GM21619 (cell line): ENCODE measurements around the gene SNX10.
A peak's percentile ranks its signal among the peaks of the same experiment; 100 is the strongest.

ENCODE experiments used
- ATAC-seq: cut with Tn5 transposase; IDR thresholded peaks from one replicate; pipeline ENCODE4 v1.9.1; 2021; ENCODE audit not compliant: unreplicated experiment

SNX10 gene

GRCh38 chr7:26365901-26366275, 74.2 kb downstream of the SNX10 start:
- no peak for ATAC-seq

- no peak for ATAC-seq
These were observed 75.6 kb downstream of the SNX10 start for GRCh38 chr7:26367219-26367711.

DNA sequence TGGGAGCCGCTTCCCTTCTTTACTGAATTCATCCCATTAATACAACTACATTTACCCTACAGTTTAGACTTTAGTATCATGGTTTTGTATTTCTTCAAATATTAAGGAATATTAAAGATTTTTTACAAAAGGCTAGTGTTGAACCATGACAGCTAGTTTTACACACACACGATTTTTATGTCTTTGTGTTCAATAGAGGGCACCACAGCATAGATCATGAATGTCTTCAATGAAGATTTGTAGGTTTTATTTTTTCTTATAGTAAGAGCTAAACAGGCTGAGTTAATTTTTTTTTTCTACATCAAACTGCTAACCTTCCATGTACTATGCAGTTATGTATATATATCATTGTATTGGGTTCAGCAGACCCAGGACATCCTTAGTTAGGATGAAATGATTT, 76.9 kb downstream of the SNX10 start:
- no peak for ATAC-seq

- ATAC-seq = no peak
These were observed 77.9 kb downstream of the SNX10 start for GRCh38 chr7:26369593-26369992.

- no peak for ATAC-seq
These were observed 78.3 kb downstream of the SNX10 start for GRCh38 chr7:26370011-26370410.

DNA sequence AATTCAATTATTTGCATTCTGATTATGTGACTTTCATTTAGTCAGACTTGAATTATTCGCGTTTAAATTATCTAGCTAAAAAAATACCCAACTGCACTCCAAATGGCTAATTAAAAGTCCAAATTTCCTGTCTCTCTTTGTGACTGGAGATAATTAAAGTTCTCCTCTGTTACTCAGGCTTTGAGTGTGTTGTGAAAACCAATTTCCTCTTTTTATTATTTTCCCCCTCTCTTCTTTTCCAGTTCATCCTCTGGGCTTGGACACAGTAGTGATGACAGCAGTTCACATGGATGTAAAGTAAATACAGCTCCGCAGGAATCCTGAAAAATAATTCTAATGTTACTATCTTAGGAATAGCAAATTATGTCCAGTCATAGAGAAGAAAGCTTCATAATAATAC, 80.6 kb downstream of the SNX10 start:
- ATAC-seq = no peak

DNA sequence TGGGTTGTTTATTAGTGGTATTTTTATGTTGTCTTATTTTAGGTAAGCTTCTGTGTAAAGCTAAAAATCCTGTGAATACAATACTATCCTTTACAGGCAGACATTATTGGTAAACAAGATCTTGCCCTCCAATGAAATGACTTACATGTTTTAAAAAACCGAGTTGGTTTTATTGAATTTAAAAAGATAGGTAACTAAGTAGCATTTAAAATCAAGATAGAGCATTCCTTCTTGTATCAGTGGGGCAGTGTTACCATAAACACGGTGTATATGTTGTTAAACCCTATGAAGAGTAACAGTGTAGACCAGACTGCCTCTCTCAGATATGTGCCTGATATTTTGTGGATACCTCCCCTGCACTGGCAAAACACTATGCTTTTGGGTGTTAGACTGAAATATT, 81.0 kb downstream of the SNX10 start:
- ATAC-seq = no peak

- no peak for ATAC-seq
These were observed 83.1 kb downstream of the SNX10 start for GRCh38 chr7:26374647-26375373.

GRCh38 chr7:26375726-26376174, 84.1 kb downstream of the SNX10 start:
- peak; percentile 12 for ATAC-seq

- ATAC-seq = peak; percentile 32
These were observed 84.7 kb downstream of the SNX10 start for GRCh38 chr7:26376175-26376917.

GRCh38 chr7:26378016-26378415, 86.4 kb downstream of the SNX10 start:
- no peak for ATAC-seq

DNA sequence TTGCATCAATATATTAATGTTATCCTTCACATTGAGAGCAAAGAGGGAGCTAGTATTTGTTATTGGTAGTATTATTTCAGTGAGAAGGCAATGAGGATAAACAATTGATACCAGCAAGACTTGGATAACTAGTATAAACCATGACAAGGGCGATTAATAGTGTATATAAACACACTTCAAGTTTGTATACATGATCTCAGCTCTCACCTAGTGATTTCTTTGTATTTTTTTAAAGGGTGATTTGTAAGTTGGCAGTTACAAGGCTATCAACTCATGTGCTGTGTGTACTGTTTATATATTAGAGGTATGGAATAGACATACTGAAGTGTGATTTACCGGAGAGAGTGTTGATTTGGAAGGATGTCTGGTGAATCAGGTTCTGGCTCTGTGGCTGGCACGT, 88.0 kb downstream of the SNX10 start:
- no peak for ATAC-seq

DNA sequence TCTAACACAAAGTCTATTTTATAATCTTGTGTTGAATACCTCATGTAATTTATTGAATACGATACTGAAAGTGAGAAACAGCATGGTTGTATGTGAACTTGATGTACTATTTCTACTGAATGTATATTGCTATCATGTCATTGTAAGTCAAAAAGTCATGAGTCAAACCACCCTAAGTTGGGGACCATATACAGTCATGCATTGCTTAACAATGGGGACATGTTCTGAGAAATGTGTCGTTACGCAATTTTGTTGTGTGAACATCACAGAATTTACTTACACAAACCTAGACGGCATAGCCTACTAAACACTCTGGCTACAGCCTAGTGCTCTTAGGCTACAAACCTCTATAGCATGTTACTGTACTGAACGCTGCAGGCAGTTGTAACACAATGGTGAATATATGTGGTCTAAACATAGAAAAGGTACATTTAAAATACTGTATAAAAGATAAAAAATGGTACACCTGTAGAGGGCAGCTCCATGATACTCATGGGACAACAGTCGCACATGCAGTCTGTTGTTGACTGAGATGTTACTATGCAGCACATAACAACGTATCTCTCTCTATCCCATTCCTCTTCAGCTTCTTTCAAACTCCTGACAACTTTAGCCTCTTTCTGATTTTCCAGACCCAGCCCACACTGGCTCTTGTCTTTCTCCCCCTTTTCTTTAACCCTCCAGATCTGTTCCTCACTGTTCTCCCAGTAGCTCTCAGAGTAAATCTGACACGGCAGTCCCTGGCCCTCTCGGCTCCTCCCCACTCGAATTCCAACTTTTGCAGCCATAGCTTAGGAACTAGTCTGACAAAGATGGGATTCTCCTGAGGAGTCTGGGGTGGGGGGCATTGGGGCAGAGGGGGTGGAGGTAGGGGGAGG, 90.1 kb downstream of the SNX10 start:
- ATAC-seq = no peak

GRCh38 chr7:26385240-26385639, 93.6 kb downstream of the SNX10 start:
- no peak for ATAC-seq

GRCh38 chr7:26387731-26388130, 96.1 kb downstream of the SNX10 start:
- ATAC-seq = no peak

GRCh38 chr7:26388256-26388655, 96.6 kb downstream of the SNX10 start:
- ATAC-seq = peak; percentile 73

DNA sequence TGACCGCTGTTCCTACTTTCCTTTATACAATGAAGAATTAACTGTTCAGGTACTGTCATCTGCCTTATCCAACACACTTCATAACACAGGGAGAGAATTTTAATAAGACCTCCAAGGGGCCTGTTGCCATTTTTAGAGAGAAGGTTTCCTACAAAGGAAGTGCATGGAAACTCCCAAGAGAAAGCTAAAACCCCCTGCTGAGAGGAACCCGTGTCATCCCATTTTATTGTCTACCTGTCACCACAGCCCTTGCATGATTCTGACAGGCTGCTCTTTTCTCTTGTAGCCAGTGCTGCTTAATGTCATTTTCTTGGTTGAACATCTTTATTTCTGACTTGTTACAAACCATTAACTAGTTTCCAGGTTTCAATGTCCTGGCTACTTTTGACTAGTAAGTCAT, 98.4 kb downstream of the SNX10 start:
- no peak for ATAC-seq

GRCh38 chr7:26393818-26394217, 102.2 kb downstream of the SNX10 start:
- ATAC-seq = no peak

- ATAC-seq = no peak
These were observed 105.7 kb downstream of the SNX10 start for GRCh38 chr7:26397332-26397731.

- ATAC-seq = peak; percentile 7
These were observed 106.2 kb downstream of the SNX10 start for GRCh38 chr7:26397796-26398426.

- ATAC-seq = peak; percentile 38
These were observed 106.7 kb downstream of the SNX10 start for GRCh38 chr7:26398427-26398755.
